Fibroblast of mammary gland (primary cell): ENCODE measurements around the gene HK2.
A peak's percentile ranks its signal among the peaks of the same experiment; 100 is the strongest.

Source experiments
- DNase-seq: peaks from one replicate; pipeline ENCODE4 v3.0.0-alpha.2; 2010; ENCODE audit warnings: low read depth
- H3K4me3 ChIP-seq: 2 replicates; pipeline ENCODE4 v1.5.1; 2011; ENCODE audit warnings: low read depth, mild to moderate bottlenecking, low read length, moderate library complexity; ENCODE audit not compliant: control insufficient read depth
- TF ChIP-seq, protein P1 (sequence below): conservative IDR thresholded peaks from 2 replicates; pipeline ENCODE4 v1.5.1; 2011; ENCODE audit warnings: low read depth, low read length, inconsistent platforms; ENCODE audit not compliant: control insufficient read depth, insufficient read depth

Gene HK2

DNA sequence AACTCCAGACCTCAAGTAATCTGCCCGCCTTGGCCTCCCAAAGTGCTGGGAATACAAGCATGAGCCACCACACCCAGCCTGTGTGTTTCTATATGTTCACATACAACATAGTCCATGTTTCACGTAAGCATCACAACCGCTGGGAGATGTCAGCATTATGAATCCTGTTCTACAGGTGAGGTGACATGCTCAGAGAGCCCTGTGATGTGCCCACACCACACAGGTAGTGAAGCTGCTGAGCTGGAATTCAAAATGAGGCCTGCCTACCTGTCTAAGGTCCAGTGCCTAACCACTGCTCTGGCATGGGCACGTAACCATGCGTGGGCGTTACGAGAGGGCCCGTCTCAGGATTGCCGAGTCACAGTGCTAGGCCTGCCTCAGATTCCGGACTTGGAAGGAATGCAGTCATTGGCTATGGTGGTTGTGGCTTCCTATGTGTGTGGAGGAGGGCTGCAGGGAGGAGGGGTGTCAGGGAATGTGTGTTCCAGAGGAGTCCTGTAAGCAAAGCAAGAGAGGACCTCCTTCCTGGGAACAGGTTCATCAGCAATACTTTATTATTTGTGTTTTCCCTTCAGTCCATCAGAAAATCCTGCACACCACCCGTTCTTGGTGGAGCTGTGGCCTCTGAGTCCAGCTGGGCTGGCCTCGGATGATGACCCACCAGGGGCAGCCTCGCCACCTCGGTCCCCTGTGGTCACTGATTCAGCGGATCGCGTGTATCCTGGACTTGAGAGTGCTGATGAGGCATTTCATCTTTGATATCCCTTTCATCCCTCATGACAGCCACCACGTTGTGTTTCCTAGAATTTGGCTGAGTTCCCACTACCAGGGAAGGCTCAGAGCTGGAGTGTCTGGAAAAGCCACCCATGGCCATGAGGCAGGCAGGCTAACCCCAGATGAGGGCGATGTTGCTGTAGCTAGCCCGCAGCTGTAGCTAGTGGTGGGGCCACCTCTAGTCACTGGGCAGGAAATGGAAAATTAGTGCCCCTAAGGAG lies 31.1 kb downstream of the HK2 start:
- TF ChIP-seq, protein P1, sequence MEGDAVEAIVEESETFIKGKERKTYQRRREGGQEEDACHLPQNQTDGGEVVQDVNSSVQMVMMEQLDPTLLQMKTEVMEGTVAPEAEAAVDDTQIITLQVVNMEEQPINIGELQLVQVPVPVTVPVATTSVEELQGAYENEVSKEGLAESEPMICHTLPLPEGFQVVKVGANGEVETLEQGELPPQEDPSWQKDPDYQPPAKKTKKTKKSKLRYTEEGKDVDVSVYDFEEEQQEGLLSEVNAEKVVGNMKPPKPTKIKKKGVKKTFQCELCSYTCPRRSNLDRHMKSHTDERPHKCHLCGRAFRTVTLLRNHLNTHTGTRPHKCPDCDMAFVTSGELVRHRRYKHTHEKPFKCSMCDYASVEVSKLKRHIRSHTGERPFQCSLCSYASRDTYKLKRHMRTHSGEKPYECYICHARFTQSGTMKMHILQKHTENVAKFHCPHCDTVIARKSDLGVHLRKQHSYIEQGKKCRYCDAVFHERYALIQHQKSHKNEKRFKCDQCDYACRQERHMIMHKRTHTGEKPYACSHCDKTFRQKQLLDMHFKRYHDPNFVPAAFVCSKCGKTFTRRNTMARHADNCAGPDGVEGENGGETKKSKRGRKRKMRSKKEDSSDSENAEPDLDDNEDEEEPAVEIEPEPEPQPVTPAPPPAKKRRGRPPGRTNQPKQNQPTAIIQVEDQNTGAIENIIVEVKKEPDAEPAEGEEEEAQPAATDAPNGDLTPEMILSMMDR, result no peak
- H3K4me3 ChIP-seq, result no peak overlapping the region
- DNase-seq, result peak; percentile 47

DNA sequence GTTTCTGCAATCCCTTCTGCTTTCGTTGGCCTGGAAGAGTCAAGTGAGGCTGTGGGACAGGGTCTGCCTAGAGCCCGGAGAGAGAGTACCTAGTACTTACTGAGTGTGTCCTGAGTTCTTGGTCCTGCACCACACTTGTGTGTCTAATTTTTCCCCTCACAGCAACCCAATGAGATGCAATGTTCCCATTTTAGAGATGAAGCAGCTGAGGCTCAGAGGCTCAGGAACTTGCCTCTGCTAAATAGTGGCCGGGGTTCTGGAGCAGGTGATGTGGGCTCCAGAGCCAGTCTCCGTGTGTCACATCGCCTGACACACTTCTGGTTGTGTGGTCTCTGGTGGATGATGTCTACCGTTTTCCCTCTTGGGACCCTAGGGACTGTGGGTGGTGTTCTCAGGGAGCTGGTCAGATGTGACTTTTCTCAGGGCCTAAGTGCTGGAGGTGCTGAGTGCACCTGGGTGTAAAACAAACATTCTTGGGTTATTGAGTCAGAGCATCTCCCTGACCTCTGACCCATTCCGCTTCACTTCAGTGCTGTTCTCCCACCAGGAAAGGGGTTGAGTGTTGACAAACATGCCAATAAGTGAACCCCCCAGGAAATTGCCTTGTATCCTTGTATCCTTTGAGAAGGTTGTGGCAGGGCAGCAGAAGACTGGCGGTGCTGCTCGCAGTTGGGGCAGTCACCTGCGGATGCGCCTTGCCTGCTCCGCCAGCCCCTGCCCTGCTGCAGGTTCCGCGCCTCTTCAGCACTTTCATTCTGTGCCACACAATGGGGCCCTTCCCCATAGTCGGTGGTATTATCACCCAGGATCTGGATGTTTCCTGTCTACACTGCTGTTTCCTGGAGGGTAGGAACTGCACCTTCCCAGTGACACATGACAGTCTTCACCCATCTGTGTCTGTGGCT lies 32.1 kb downstream of the HK2 start:
- DNase-seq, result no peak
- H3K4me3 ChIP-seq, result no peak overlapping the region
- TF ChIP-seq, protein P1, result no peak

DNA sequence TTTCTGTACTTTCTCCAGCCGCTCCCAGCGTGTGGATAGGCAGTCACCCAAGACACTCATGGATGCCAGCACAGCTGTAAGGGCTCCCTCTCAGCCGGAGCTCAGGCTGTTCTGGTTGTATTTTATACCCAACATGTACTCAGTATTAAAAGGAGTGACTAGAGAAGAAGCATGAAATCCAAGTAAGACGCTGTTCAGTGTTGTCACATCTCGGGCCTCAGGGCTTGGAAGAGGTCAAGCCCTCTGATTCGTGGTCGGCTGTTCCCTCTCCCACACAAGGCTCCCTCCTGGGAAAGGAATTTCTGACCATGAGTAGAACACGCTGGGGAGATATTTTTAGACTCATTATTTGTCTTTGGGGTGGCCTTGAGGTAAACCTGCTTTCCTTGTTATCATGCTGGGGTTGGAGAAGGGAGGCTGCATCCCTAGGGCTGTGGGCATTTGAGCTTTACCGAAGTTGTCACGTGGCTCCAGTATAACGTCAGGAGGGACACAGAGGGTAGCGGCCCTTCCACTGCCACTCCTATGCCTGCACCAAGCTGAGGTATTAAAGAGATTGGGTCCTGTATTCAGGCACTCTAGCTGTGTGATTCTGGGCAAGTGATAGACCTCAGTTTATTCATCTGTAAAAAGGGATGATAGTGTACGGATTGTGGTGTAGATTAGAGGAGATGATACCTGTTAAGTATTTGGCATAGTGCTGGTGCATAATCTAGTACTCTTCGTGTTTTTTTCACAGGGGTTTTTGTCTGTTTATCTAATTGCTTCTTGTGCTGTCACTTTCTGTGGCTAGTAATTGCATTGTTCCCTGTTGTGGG lies 34.1 kb downstream of the HK2 start:
- no peak overlapping the region for H3K4me3 ChIP-seq
- peak; percentile 66 for DNase-seq
- TF ChIP-seq, protein P1, result no peak

DNA sequence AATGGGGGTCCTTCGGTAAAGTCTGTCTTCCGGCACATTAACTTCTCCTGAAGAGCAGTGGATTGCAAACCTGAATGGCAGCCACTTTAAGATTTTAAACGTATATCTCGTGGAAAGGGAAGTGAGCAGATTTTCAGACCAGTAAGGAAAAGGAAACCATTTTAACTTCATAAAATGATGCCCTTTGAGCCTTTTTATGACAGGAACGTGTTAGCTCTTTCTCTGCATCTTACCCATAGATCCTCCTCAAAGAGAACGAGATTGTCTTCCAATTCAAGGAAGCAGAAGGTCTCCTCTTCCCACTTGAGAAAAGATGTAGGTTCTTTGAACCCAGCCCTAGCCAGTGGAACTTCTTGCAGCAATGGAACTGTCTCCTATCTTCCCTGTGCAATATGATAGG lies 35.6 kb downstream of the HK2 start:
- no peak for DNase-seq
- TF ChIP-seq, protein P1, result no peak
- no peak overlapping the region for H3K4me3 ChIP-seq

DNA sequence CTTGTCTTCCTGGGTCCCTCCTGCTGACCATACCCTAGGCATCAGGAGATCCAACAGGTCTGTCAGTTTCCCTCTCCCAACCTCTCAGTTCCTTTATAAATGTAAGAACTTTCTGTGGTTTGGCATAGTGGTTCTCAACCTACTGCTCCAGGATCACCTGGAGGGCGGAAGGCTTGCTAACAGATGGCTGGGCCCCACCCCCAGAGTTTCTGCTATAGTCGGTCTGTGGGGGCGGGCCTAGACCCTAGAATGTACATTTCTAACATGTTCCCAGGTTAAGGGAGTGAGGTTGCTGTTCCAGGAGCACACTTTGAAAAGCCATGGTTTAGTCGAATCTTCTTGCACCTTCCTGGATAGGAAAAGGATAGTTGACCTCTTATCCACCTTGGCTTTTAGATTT lies 37.0 kb downstream of the HK2 start:
- DNase-seq, result no peak

DNA sequence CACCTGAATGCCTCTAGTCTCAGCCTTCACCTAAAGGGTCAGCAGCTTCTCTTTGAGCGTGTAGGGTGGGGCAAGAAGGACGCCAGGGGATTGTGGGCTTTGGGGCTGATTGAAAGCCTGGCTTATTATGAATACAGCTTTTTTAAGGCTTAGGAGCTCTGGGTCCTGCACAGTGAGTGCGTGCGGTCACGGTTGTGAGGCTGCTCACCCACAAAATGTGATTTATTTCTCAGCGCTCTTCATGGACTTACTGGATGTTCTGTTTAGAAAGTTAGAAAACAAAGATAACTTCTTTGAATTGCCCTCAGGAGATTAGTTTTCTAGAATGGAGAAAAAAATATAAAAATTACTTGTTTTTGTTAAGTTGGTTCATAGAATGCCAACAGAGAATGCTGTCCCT lies 37.5 kb downstream of the HK2 start:
- no peak overlapping the region for H3K4me3 ChIP-seq
- no peak for DNase-seq
- TF ChIP-seq, protein P1, result no peak

More for the DNA sequence above, 37.0 kb downstream of the HK2 start:
- TF ChIP-seq, protein P1, result no peak
- no peak overlapping the region for H3K4me3 ChIP-seq
